Endothelial cell of umbilical vein (primary cell): ENCODE results near the gene LYSMD2. TPM values are rescaled to one million over a fixed set of nuclear protein-coding genes. Genes with fewer than 3 reads are reported as not detected.

Experiments
- BruUV-seq: library from RNA; stranded (reverse); fragments of 400-500 nt; replicated peaks from 2 replicates; lab custom pipeline; 2021; lab: Mats Ljungman, UMichigan
- CTCF ChIA-PET: fragments of 300-600, 350-600 bp; sonication (Branson Sonifier 250); formaldehyde crosslinking; loops from one replicate; lab custom pipeline; 2021; ENCODE audit warnings: antibody characterized with exemption, inconsistent platforms; lab: Charles Lee
- POLR2A ChIA-PET: fragments of 300-600, 350-600 bp; sonication (Branson Sonifier 250); formaldehyde crosslinking; loops from one replicate; lab custom pipeline; 2021; ENCODE audit warnings: antibody characterized with exemption, inconsistent platforms; lab: Charles Lee
- DNase-seq: peaks from one replicate; pipeline ENCODE4 v3.0.0-alpha.2; 2011; ENCODE audit warnings: low read depth, low spot score
- FAIRE-seq: peaks from 2 replicates; lab custom pipeline; 2011; peaks lifted over from hg19 to GRCh38; lab: Jason Lieb, UNC
- H2AFZ ChIP-seq: 2 replicates; pipeline ENCODE4 v1.6.0; 2012; ENCODE audit warnings: low read depth, low read length, control low read depth, inconsistent platforms
- H3K27ac ChIP-seq: 2 replicates; pipeline ENCODE4 v1.5.1; 2011; ENCODE audit warnings: low read depth, mild to moderate bottlenecking, control low read depth, low read length, moderate library complexity; ENCODE audit not compliant: insufficient read depth
- H3K27me3 ChIP-seq, 2 experiments: 2 replicates each; pipeline versions ENCODE4 v1.6.0 to v1.6.1; 2011; ENCODE audit warnings: low read length in 2 of 2, mixed read lengths in 1 of 2; ENCODE audit not compliant: control insufficient read depth in 2 of 2, insufficient read depth in 2 of 2
- H3K36me3 ChIP-seq, 2 experiments: 2 replicates in 1 of 2; 3 replicates in 1 of 2; pipeline ENCODE4 v1.5.1; 2011; ENCODE audit warnings: low read length in 2 of 2, mild to moderate bottlenecking in 1 of 2, moderate library complexity in 1 of 2; ENCODE audit not compliant: control insufficient read depth in 2 of 2, insufficient read depth in 2 of 2; ENCODE audit errors: extremely low read depth in 1 of 2
- H3K4me1 ChIP-seq: 3 replicates; pipeline ENCODE4 v1.5.1; 2011; ENCODE audit warnings: mild to moderate bottlenecking, low read length; ENCODE audit not compliant: control insufficient read depth, insufficient read depth; ENCODE audit errors: extremely low read depth
- H3K4me2 ChIP-seq: 2 replicates; pipeline ENCODE4 v1.6.1; 2011; ENCODE audit warnings: low read length, control low read depth, mixed read lengths; ENCODE audit not compliant: insufficient read depth
- H3K4me3 ChIP-seq, 3 experiments: fragments of 200-600 bp in 1 of 3; sonication (generic), shearing (Covaris generic) in 1 of 3; replicated peaks in 1 of 3; 2 replicates each; pipeline ENCODE4 v1.5.1; 2011 to 2016; ENCODE audit warnings: control low read depth in 3 of 3, low read length in 3 of 3, mild to moderate bottlenecking in 2 of 3, inconsistent platforms in 1 of 3, low read depth in 1 of 3, moderate library complexity in 1 of 3; ENCODE audit not compliant: insufficient read depth in 1 of 3
- H3K79me2 ChIP-seq: 2 replicates; pipeline ENCODE4 v1.6.0; 2012; ENCODE audit warnings: low read length, inconsistent platforms; ENCODE audit not compliant: control insufficient read depth, insufficient read depth
- H3K9ac ChIP-seq: replicated peaks from 2 replicates; pipeline ENCODE3; 2011; ENCODE audit warnings: low read length, control low read depth; ENCODE audit not compliant: insufficient read depth; ENCODE audit errors: extremely low read depth
- H3K9me1 ChIP-seq: replicated peaks from 3 replicates; pipeline ENCODE4 v1.6.0; 2011; ENCODE audit warnings: mild to moderate bottlenecking, low read length; ENCODE audit not compliant: control insufficient read depth, insufficient read depth; ENCODE audit errors: extremely low read depth
- H3K9me3 ChIP-seq: replicated peaks from 2 replicates; pipeline ENCODE4 v1.5.1; 2012; ENCODE audit warnings: low read length, inconsistent platforms; ENCODE audit not compliant: control insufficient read depth, insufficient read depth
- H4K20me1 ChIP-seq: replicated peaks from 2 replicates; pipeline ENCODE3; 2011; ENCODE audit warnings: mild to moderate bottlenecking, low read length; ENCODE audit not compliant: control insufficient read depth, insufficient read depth; ENCODE audit errors: extremely low read depth
- CTCF ChIP-seq, 2 donors: IDR thresholded peaks; 1 replicate in 1 of 2; 2 replicates in 1 of 2; pipeline ENCODE4 v1.5.1; 2011; ENCODE audit warnings: low read length in 2 of 2, mild to moderate bottlenecking in 2 of 2, moderate library complexity in 2 of 2, control low read depth in 1 of 2, inconsistent platforms in 1 of 2, low read depth in 1 of 2; ENCODE audit not compliant: insufficient read depth in 1 of 2; ENCODE audit errors: extremely low read depth in 1 of 2
- EZH2 ChIP-seq: IDR thresholded peaks from 2 replicates; pipeline ENCODE4 v1.6.1; 2012; ENCODE audit warnings: borderline replicate concordance, low read depth, mild to moderate bottlenecking, moderate library complexity, low read length, inconsistent platforms; ENCODE audit not compliant: severe bottlenecking
- FOS ChIP-seq: IDR thresholded peaks from 2 replicates; pipeline ENCODE4 v1.6.1; 2011; ENCODE audit warnings: mild to moderate bottlenecking, low read length, moderate library complexity, borderline replicate concordance; ENCODE audit not compliant: insufficient read depth
- GATA2 ChIP-seq: IDR thresholded peaks from 2 replicates; pipeline ENCODE4 v1.7.0; 2011; ENCODE audit warnings: low read depth, mild to moderate bottlenecking, moderate library complexity, mixed read lengths, low read length; ENCODE audit not compliant: insufficient read length, insufficient read depth
- JUN ChIP-seq: IDR thresholded peaks from 2 replicates; pipeline ENCODE4 v1.6.1; 2011; ENCODE audit warnings: borderline replicate concordance, low read depth; ENCODE audit not compliant: insufficient read length, insufficient read depth
- MAX ChIP-seq: IDR thresholded peaks from 2 replicates; pipeline ENCODE4 v1.6.1; 2011; ENCODE audit not compliant: insufficient read depth, insufficient read length
- MYC ChIP-seq: IDR thresholded peaks from one replicate; pipeline ENCODE4 v1.6.1; 2011; ENCODE audit warnings: mild to moderate bottlenecking, low read depth, low read length
- POLR2A ChIP-seq: IDR thresholded peaks from 2 replicates; pipeline ENCODE4 v1.6.1; 2012; ENCODE audit warnings: low read depth, mild to moderate bottlenecking, control low read depth, low read length
- POLR2AphosphoS5 ChIP-seq: IDR thresholded peaks from 2 replicates; pipeline ENCODE4 v1.6.1; 2012; ENCODE audit warnings: low read depth, mild to moderate bottlenecking, control low read depth, low read length, moderate library complexity; ENCODE audit not compliant: insufficient read depth
- dilution Hi-C: fragments of 300-500 bp; cut with MboI; formaldehyde crosslinking; loops from one replicate; pipeline ENCODE4 v1.15.0; 2019; ENCODE audit warnings: low sequenced_read_pairs; ENCODE audit not compliant: extremely low pct_ligation_motif_present
- intact Hi-C: fragments of 100-400 bp; cut with micrococcal nuclease; formaldehyde crosslinking; loops from one replicate; pipeline ENCODE4 v1.10.0; 2022
- polyA plus RNA-seq, 4 experiments: library from polyadenylated mRNA; depleted of rRNA in 3 of 4; stranded (reverse) in 3 of 4; unstranded in 1 of 4; fragments of >200 nt; gene quantifications; 2 replicates each; pipeline versions ENCODE4 v1.2.1 to v1.2.3, GENCODE V29; 2011 to 2012; ENCODE audit warnings: missing spikeins in 1 of 4
- total RNA-seq: library from RNA; stranded (reverse); gene quantifications from 2 replicates; pipeline ENCODE4 v1.2.3, GENCODE V29; 2021

Gene LYSMD2
- total and polyA plus RNA-seq, 2 donors (not counting 3 experiments of a cell fraction or from before 2014, with no cell fraction given), result 6.2 to 8.0 TPM

GRCh38 chr15:51709031-51709430 is 28.4 kb downstream of the LYSMD2 start:
- dilution Hi-C loops, result no loop called here
- POLR2A ChIA-PET, result no interaction called here
- BruUV-seq, result no TSS peak
- Histone ChIP-seq H3K27ac (no peak overlapping the region), H3K9me3 (no peaks in the 10 kb centered on the region), H3K36me3 (no peaks in the 10 kb centered on the region), H2AFZ (no peak overlapping the region), H3K9ac (no peak overlapping the region), H3K9me1 (no peaks in the 10 kb centered on the region), H3K4me1 (no peaks in the 10 kb centered on the region), H3K79me2 (no peaks in the 10 kb centered on the region), H3K4me3 (no peak overlapping the region), H4K20me1 (no peaks in the 10 kb centered on the region), H3K4me2 (no peak overlapping the region), H3K27me3 (peaks cover 6 to 9% of the 10 kb centered on the region in 2 experiments)
- no peak for DNase-seq
- CTCF ChIA-PET, result interaction anchor here (2.6 kb wide), 1 partner anchor 68 kb away, joined by 12 read pairs; no protein-coding TSS in a partner anchor
- FAIRE-seq, result no peak
- intact Hi-C loops, result no loop called here
- TF ChIP-seq POLR2A, result no peak

GRCh38 chr15:51708013-51708412 is 29.4 kb downstream of the LYSMD2 start:
- no peaks in the 10 kb centered on the region for H3K9me3 ChIP-seq
- no peak for TF ChIP-seq MAX
- no peak for TF ChIP-seq JUN
- TF ChIP-seq EZH2, result no peak
- no peak for TF ChIP-seq POLR2AphosphoS5
- TF ChIP-seq POLR2A, result no peak
- no peak for TF ChIP-seq GATA2
- TF ChIP-seq MYC, result no peak
- no peak for TF ChIP-seq FOS
- TF ChIP-seq CTCF (IDR thresholded peaks at IDR 0.05; ENCODE audit: extremely low read depth in 1 of 2, insufficient read depth in 1 of 2, low read depth in 1 of 2, low read length in 2 of 2), result no peak
- H3K27me3 ChIP-seq, result peaks cover 9 to 14% of the 10 kb centered on the region in 2 experiments
- CTCF ChIA-PET, result no interaction called here
- no peaks in the 10 kb centered on the region for H3K36me3 ChIP-seq
- no peak for FAIRE-seq
- H3K27ac ChIP-seq, result no peak overlapping the region
- H3K9ac ChIP-seq, result no peak overlapping the region
- no TSS peak for BruUV-seq
- no peaks in the 10 kb centered on the region for H3K4me1 ChIP-seq
- H3K4me2 ChIP-seq, result no peak overlapping the region
- no peak overlapping the region for H2AFZ ChIP-seq
- H3K4me3 ChIP-seq, result no peak overlapping the region
- no peaks in the 10 kb centered on the region for H4K20me1 ChIP-seq
- no peaks in the 10 kb centered on the region for H3K9me1 ChIP-seq
- dilution Hi-C loops, result no loop called here
- POLR2A ChIA-PET, result no interaction called here
- no peaks in the 10 kb centered on the region for H3K79me2 ChIP-seq
- no peak for DNase-seq
- intact Hi-C loops, result no loop called here
